HG03196 (cell line): ENCODE data around the gene FGD6.
"Not testable (repeated sequence)": the region's sequence is repeated elsewhere in the genome, so short reads cannot be mapped to it uniquely, and the experiment has no call there.

Experiments
- ATAC-seq: cut with Tn5 transposase; IDR thresholded peaks from one replicate; pipeline ENCODE4 v1.9.1; 2021; ENCODE audit not compliant: unreplicated experiment

Gene FGD6

GRCh38 chr12:95130096-95130495 is 87.2 kb downstream of the FGD6 start:
- no peak for ATAC-seq

GRCh38 chr12:95129115-95129514 is 88.2 kb downstream of the FGD6 start:
- no peak for ATAC-seq

- no peak for ATAC-seq
Measured at GRCh38 chr12:95126736-95127135, 90.5 kb downstream of the FGD6 start.

DNA sequence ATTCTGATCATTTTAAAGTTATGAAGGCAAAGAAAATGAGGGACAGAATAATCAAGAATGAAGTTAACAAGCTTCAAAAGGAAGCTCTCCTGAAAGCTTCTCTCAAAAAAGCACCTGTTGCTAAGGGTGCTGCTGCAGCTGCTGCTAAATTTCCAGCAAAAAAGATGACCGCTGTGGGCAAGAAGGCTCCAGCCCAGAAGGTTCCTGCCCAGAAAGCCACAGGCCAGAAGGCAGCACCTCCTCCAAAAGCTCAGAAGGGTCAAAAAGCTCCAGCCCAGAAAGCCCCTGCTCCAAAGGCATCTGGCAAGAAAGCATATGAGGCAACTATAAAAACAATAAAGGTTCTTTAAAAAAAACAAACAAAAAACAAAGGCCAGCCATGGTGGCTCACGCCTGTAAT is 91.2 kb downstream of the FGD6 start:
- ATAC-seq: no peak

DNA sequence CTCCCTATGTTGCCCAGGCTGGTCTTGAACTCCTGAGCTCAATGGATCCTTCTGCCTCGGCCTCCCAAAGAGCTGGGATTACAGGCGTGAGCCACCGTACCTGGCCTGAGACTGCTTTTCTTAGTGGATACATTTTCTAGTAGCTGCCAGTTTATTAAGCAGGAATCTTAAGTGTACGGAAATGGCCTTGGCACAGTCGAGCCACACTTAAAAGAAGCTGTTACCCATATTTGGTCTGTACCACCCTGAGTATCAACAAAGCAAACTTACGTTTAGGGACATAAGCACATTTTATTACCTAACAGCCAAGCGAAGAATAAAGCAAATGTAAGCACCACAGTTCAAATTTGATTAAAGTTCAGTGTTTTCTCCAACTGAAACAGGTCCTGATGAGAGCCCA is 93.2 kb downstream of the FGD6 start:
- ATAC-seq: no peak

GRCh38 chr12:95118788-95119179 is 98.5 kb downstream of the FGD6 start:
- no peak for ATAC-seq

- no peak for ATAC-seq
Measured at GRCh38 chr12:95118138-95118787, 99.0 kb downstream of the FGD6 start.

- peak; percentile 70 for ATAC-seq
Measured at GRCh38 chr12:95117178-95117599, 100.1 kb downstream of the FGD6 start.

DNA sequence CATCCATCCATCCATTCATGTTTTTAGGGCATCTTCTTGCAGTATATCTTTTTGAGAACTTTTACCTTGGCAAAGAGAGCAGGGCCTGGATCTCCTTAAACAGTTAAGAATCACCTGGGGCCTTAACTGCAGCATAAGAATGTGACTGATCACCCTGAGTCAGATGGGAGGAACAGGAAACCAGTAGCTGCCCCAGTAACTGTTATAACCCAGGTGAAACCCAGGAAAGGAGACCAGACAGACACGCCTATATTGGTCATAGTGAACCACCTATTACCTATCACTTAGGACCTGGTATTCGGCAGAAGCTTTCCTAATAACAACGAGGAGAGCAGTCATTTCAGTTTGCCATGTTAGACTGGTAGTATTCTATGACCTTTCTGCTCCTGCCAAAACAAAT is 100.5 kb downstream of the FGD6 start:
- peak; percentile 47 for ATAC-seq

DNA sequence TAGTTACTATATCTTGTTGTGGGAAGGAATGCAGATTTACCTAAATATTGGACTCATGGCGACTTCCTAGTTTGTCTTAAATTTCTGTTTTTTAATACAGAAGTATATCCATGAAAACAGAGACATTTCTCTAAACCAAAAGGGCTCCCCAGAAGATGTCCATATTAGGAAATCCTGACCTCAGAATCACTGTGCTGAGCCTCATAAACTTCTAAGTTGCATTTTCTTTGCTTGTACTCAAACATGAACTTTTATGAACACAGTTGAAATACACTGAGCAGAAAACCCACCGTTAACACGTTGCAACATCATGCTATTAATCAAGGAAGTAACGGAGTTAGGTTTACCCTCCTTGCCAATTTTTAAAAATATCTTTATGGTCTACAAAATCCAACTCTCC is 100.9 kb downstream of the FGD6 start:
- no peak for ATAC-seq

- no peak for ATAC-seq
Measured at GRCh38 chr12:95115641-95116040, 101.6 kb downstream of the FGD6 start.

DNA sequence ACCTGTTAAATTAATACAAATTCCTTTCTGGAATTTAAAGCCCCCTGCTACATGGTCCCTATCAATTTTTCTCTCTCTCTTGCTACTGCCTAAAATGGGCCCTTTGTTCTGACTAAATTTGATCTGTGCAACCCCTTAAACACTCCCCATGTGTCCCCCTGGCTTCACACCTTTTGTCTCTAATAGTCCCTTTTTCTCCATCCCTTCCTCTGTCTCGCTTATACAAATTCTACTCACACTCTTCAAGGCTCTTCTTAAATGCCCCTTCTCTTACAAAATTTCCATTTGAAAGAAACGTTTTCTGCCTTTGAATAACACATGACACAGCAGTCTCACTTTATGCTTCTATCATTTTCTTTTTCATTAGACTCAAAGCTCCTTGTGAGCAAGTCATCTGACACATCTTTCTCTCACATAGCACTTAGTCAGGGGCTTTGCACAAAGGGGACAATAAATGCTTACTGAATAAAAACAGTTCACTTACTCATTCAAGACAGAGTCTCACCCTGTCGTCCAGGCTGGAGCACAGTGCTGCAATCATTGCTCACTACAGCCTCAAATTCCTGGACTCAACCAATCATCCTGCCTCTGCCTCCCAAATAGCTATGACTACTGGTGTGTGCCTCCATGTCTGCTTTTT is 102.4 kb downstream of the FGD6 start:
- no peak for ATAC-seq

- ATAC-seq: no peak
Measured at GRCh38 chr12:95107362-95107761, 109.9 kb downstream of the FGD6 start.

DNA sequence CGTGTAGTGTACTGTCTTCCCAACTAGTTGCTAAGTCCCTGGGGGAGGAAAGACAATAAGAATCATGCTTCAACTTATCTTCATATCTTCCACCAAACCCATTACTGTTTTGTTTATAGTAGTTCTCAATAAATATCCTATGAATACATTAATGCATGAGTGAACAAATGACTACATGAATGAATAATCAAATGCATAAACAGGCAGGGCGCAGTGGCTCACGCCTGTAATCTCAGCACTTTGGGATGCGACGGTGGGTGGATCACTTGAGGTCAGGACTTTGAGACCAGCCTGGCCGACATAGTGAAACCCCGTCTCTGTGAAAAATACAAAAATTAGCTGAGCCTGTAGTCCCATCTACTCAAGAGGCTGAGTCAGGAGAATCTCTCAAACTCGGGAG is 111.7 kb downstream of the FGD6 start:
- no peak for ATAC-seq

DNA sequence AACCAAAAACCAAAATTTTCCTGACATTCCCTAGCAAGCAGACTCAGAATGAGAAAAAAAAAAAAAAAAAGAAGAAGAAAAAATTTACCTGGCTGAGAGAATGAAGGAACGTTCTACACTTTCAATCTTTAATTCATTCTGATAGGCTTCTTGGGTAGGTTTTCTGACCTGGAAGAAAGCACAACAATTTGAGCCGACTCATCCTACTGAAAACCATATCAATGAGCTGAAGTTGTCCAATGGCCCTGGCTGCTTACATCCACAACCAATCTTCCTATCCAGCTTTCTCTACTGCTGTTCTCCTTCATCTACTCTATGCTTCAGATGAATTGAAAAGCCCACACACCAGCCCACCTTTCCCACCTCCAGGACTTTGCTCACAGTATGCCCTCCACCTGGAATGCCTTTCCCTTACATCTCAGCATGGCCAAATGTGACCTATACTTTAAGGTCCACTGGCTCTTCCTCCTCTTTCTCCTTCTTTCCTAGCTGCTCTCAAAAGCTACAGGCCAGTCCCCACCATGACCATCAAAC is 112.3 kb downstream of the FGD6 start:
- no peak for ATAC-seq

DNA sequence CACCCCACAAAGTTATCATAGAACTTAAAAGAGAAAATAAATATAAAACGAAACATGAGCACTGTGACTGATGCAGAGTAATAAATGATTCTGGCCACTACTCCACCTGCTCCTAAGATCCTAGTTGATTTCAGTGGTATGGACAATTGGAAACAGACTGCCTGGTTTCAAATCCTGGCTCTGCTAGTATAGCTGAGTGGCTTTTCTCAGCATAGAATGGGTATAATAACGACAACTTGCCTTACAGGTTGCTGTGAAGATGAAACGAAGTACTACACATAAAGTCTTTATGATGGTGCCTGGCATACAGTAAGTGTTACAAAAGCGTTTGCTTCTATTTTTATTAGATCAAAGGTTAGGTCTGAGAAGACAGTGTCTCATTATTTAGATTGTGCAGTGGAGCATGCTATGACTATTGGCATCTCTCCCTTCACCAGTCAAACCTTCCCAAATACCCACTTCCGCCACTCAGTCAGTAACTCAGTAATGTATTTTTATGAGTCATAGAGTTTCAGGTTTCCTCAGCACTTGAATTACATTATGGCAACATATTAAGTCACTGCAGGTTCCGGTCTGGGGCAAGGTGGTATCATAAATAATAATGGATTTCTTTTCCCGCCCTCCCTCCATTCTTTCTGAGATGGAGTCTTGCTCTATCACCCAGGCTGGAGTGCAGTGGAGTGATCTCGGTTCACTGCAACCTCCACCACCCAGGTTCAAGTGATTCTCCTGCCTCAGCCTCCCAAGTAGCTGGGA is 114.2 kb downstream of the FGD6 start:
- ATAC-seq: peak; percentile 98

DNA sequence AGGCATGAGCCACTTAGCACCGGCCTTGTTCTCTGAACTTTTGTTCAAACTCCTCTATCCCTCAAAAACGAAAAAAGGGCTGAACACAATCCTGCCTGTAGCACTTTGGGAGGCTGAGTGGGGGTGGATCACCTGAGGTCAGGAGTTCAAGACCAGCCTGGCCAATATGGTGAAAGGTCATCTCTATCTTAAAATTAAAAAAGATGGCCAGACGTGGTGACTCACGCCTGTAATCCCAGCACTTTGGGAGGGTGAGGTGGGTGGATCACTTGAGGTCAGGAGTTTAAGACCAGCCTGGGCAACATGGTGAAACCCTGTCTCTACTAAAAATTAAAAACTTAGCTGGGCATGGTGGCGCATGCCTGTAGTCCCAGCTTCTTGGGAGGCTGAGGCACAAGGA is 115.3 kb downstream of the FGD6 start:
- not testable (repeated sequence) for ATAC-seq

DNA sequence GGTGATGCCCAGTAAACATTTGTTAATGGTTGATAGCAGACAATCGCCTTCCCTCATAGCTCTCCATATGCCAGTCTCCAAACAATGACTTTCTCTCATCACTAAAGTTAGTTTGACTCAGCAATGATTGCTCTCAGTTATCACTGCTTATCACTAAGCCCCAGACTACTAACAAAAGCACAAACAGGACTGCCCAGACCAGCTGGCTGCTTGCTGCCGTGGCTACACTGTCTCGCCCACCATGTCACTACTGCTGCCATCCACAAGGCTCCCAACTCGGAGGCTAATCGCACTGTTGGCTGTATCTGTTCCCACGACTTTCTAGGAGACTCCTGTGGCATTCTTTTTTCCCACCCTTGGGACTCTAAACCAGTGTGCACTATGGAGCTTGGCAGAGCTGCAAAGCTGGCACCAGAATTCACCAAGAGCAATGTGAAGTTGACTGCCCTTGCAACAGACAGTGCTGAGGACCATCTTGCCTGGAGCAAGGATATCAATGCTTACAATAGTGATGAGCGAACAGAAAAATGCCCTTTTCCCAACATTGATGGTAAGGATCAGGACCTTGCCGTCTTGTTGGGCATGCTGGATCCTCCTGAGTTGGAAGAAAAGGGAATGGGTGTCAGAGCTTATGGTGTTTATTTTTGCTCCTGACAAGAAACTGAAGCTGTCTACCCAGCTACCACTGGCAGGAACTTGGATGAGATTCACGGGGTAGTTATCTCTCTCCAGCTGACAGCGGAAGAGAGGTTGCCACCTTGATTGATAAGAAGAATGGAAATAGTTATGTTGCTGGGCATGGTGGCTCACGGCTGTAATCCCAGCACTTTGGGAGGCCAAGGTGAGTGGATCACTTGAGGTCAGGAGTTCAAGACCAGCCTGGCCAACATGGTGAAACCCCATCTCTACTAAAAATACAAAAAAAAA is 116.7 kb downstream of the FGD6 start:
- ATAC-seq: no peak

DNA sequence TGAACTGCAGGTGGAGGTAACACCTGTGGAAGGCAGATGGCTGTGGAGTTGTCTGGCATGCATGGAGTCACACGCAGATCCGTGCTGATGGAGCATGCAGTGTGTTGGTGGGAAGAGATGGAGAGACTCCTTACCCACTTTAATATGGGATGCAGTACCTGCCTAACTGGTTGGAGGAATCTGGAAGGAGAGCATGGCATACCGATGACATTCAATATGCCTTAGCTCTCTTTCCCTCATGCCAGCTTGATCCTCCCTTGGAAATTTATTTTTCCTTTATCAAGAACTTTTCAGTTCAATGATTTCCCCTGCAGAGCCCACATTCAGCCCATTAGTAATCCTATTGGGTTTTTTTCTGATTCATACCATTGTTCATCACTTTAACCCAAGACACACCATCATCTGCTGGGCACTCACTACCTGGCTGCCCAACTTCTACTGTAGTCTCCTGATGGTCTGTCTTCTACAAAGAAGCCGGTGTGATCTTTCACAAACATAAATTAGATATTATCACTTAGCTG is 117.9 kb downstream of the FGD6 start:
- ATAC-seq: no peak

DNA sequence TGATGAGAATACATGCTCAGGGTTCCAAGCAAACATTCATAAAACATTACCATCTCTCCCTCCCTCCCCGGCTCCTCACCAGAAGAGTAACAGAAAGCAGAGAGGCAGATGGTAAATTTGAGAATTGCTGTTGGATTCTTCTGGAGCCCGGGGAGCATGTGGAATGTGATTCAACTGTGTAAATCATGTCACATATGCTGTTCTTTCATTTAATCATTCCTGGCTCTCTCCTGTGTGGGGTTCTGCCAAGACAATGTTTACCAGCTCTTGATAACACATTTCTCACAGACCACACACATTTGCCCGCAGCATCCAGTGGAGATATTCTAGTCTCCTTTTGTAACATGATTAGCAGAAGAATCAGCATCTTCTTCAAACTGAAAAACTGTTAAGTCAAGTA is 120.4 kb downstream of the FGD6 start:
- ATAC-seq: no peak

DNA sequence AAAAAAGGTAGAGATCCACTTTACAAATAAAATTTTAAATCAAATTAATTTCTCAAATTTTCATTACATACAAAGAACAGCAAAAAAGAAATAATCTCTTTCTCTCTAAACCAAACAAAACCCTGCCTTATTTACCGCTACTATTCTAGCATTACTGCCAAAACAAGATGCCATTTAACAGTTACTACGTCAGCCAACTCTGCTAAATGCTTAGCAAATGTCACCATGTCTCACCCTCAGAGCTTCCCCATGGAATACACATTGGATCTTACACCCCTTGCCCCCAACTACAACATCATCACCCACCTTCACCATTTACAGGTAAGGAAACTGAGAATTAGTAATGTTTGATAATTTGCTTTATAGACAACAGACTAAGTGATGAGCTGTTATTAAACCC is 120.9 kb downstream of the FGD6 start:
- no peak for ATAC-seq
